ENCODE data around the gene SEC63.
"Not testable (repeated sequence)": the region's sequence is repeated elsewhere in the genome, so short reads cannot be mapped to it uniquely, and the experiment has no call there.

SEC63 gene

DNA sequence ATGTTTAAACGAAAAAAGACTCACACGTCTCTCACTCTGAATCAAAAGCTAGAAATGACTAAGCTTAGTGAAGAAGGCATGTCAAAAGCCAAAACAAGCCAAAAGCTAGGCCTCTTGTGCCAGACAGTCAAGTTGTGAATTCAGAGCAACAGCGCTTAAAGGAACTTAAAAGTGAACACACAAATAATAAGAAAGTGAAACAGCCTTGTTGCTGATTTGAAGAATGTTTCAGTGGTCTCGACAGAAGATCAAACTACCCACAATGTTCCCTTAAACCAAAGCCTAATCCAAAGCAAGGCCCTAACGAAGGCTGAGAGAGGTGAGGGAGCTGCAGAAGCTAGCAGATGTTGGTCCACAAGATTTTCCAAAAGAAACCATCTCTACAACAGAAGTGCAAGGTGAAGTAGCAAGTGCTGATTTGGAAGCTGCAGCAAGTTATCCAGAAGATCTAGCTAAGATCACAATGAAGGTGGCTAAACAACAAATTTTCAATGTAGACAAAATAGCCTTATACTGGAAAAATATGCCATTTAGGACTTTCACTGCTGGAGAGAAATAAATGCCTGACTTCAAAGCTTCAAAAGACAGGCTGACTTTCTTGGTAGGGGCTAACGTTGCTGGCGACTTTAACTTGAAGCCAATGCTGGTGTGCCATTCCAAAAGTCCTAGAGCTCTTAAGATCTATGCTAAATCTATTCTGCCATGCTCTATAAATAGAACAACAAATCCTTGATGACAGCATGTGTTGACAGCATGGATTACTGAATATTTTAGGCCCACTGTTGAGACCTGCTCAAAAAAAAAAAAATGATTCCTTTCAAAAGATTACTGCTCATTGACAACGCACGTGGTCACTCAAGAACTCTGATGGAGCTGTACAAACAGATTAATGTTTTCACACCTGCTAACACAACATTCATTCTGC lies 40.3 kb downstream of the SEC63 start:
- DNase-seq (ENCODE audit: low read depth) = no peak
- H3K4me3 ChIP-seq (ENCODE audit: low read length) = no peak overlapping the region
- TF ChIP-seq CTCF (conservative IDR thresholded peaks at IDR 0.05; ENCODE audit: low read depth, low read length) = no peak

GRCh38 chr6:107916961-107917360 lies 41.0 kb downstream of the SEC63 start:
- H3K4me3 ChIP-seq (ENCODE audit: low read length); DNase-seq (ENCODE audit: low read depth): not testable (repeated sequence)

DNA sequence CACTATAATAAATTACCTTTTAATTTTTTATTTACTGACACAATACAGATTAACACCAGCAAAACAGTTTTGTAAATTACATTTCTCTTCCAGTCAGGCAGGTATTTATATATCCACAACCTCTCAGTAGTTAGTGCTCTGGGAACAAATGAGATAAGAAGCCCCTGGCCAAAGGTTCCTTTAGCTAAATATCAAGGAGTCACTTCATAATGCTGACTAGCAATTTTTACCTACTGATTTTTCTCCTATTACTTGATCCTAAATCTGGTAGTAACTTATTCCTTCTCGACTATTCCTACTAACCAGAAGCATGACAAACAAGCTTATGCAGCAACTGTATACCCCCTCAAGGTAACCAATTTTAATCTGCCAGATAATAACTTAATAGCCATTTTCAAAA lies 46.3 kb downstream of the SEC63 start:
- DNase-seq (ENCODE audit: low read depth) = no peak
- no peak for TF ChIP-seq CTCF (conservative IDR thresholded peaks at IDR 0.05; ENCODE audit: low read depth, low read length)
- H3K4me3 ChIP-seq (ENCODE audit: low read length) = no peak overlapping the region

DNA sequence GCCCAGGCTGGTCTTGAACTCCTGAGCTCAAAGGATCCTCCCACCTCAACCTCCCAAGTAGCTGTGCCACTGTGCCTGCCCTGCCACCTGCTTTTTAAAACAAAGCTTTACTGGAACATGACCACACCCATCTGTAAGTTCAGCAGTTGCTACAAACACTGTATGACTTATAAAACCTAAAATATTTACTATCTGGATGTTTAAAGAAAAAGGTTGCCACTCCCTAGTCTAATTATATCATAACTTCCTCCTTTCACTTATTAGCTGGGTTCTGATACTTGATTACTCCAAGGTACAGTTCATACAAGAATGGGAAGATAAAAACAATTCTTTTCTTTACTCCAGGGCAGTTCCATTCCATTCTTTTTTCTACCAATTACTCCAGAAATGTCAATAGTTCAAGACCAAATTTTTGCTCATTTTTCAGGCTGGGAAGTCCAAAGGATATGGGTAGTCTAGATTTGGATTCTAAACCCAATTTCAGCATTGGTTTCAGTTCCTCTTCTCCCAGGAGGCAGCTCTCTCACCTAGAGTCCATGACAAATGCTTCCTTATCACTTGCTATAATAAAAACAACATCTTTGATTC lies 63.1 kb downstream of the SEC63 start:
- H3K4me3 ChIP-seq (ENCODE audit: low read length) = no peak overlapping the region
- no peak for DNase-seq (ENCODE audit: low read depth)
- no peak for TF ChIP-seq CTCF (conservative IDR thresholded peaks at IDR 0.05; ENCODE audit: low read depth, low read length)

- not testable (repeated sequence) for DNase-seq (ENCODE audit: low read depth); H3K4me3 ChIP-seq (ENCODE audit: low read length)
These were observed 67.6 kb downstream of the SEC63 start for GRCh38 chr6:107890431-107890830.

DNA sequence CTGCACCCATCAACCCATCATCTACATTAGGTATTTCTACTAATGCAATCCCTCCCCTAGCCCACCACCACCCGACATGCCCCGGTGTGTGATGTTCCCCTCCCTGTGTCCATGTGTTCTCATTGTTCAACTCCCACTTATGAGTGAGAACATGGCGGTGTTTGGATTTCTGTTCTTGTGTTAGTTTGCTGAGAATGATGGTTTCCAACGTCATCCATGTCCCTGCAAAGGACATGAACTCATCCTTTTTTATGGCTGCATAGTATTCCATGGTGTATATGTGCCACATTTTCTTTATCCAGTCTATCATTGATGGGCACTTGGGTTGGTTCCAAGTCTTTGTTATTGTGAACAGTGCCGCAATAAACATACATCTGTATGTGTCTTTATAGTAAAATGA lies 72.1 kb downstream of the SEC63 start:
- not testable (repeated sequence) for H3K4me3 ChIP-seq (ENCODE audit: low read length); DNase-seq (ENCODE audit: low read depth)

DNA sequence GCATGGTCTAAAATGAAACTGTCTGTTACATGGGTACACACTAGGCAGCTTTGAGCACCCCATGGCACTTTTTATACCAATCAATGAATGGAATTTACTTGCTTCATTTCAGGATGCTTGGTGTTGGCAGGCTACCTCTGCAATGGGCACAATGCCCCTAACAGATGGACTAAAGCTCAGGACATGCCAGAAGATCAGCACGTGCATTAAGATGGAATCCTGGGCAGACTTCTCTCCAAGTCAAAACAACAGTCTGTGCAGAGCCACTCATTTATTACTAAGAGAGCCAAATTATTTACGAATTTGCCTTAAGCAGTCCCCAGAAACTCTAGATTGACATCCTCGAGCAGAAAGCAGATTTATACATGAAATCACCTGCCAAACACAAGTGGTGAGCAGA lies 78.1 kb downstream of the SEC63 start:
- no peak overlapping the region for H3K4me3 ChIP-seq (ENCODE audit: low read length)
- no peak for TF ChIP-seq CTCF (conservative IDR thresholded peaks at IDR 0.05; ENCODE audit: low read depth, low read length)
- DNase-seq (ENCODE audit: low read depth) = no peak

DNA sequence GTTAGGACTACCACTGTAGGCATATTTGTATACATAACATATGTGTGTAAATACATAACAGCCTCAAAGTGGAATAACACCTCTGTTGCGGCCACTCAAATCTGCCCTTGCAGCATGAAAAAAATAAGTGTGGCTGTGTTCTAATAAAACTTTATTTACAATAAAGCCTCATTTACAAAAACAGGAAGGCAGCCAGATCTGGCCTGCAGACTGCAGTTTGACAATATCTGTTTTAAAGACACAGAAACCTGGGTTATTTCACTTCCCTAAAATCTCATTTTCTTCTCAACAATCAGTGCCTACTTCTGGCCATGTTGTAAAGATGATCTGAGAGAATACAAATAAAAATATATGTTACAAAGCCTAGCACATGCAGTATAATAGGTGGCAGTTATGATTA lies 80.0 kb downstream of the SEC63 start:
- no peak for TF ChIP-seq CTCF (conservative IDR thresholded peaks at IDR 0.05; ENCODE audit: low read depth, low read length)
- H3K4me3 ChIP-seq (ENCODE audit: low read length) = no peak overlapping the region
- no peak for DNase-seq (ENCODE audit: low read depth)
